Hindlimb muscle (tissue), 1 donor: ENCODE data around the gene MAPKAPK3. TPM values are rescaled to one million over a fixed set of nuclear protein-coding genes. Genes with fewer than 3 reads are reported as not detected.

Source experiments
- DNase-seq: peaks from one replicate; pipeline ENCODE4 v3.0.0-alpha.2; 2013
- polyA plus RNA-seq: library from polyadenylated mRNA; unstranded; fragments of 120-200 nt; gene quantifications from one replicate; pipeline ENCODE4 v1.2.1, GENCODE V29; 2013; ENCODE audit not compliant: insufficient read length

Gene MAPKAPK3
- polyA plus RNA-seq, 1 donor = 30.8 TPM

DNA sequence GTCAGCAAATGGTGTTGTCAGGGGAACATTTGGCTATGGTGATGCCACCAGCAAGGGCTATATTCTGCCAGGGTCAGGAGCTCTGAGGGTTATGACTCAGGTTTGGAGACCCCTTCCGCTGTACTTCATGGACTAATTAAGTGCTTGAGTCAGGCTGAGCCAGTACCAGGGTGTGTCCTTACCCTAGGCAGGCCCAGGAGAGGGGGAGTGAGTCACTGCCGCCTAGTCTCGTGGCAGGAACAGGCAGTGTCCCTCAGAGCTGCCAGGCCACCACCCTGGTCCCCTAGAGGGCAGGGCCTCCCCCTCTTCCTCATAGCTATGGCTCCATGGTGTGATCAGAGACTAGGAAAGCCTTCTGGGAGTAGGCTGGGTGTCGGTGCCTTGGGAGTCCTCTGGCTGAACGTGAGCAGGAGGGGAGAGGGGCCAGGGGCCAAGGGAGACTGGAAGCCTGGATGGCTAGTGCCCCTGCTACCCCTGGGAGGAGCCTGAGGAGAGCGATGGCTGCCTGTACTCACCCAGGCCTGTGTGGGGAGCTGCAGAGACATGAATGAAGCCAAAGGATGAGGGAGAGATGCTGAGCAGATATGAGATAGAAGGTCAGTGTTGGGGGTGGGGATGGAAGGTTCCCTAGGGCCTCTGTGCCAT lies 10.6 kb downstream of the MAPKAPK3 start:
- no peak for DNase-seq

DNA sequence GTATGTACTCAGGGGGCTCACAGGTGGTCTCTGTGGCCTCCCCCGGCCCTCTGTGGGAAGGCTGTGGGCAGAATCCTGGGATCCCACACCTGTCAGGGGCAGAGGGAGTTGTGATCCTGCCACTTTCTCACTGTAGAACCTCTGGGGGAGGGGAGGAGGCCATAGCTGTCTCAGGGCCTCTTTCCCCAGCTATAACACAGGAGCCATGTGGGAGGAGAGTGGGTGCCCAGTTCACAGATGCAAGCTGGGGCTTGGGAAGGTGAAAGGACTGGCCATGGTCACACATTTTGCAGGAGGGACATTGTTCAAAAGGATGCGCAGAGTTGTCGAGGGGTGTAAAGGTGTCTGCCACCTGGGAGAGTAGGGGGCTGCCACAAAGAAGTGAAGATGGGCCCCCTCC lies 11.7 kb downstream of the MAPKAPK3 start:
- no peak for DNase-seq

DNA sequence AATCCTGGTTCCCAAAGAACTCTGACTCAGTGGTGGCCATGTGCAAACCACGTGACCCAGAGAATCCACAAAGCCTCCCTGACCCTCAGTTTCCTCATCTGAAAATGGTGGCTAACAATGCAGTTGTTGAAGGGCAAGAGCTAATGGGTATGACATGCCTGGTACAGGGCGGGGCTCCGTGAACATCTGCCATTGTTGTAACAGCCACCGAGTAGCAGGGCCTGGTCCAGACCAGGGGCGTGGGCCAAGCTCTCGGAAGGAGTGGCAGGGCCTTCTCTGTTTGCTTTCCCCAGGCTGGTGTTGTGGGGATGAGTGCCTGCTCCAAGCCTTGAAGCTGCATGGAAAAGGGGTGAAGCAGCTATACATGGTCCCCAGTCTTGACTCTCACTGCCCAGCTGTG lies 13.4 kb downstream of the MAPKAPK3 start:
- DNase-seq = no peak

DNA sequence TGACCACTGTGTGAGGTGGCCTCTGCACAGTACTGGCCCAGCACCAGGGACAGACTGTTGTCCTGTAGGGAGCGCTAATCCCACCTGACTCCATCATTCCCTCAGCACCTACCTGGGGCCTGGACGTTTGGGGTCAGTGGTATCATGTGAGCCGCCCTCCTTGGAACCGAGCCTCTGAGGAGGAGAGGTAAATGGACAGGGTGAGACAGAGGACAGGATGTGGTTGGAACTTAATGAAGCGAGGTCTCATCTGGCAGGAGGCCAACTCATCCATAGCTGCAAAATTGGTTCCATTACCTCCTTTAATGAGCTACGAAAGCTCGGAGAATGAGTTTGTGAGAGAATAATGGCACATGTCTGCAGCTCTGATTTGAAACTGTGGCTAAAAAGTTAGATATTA lies 13.9 kb downstream of the MAPKAPK3 start:
- DNase-seq = no peak

DNA sequence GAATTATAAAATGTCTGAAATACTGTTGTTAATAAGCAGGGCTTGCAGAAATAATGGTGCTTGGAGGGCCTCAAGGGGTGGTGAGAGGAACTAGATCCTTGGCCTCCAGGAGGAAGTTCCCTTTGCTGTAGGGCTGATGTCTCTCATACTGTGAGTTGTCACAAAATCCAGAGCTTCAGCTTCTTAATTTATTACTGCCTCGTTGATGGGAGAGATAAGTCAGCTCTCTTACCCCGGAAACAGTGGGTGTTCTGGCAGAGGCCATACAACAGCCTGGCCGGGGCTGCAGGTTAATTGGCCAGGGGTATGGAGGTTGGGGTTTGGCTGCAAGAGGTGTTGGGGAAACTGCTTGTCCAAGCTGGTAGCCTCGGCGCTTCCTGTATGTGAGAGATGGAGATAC lies 15.5 kb downstream of the MAPKAPK3 start:
- DNase-seq = no peak

DNA sequence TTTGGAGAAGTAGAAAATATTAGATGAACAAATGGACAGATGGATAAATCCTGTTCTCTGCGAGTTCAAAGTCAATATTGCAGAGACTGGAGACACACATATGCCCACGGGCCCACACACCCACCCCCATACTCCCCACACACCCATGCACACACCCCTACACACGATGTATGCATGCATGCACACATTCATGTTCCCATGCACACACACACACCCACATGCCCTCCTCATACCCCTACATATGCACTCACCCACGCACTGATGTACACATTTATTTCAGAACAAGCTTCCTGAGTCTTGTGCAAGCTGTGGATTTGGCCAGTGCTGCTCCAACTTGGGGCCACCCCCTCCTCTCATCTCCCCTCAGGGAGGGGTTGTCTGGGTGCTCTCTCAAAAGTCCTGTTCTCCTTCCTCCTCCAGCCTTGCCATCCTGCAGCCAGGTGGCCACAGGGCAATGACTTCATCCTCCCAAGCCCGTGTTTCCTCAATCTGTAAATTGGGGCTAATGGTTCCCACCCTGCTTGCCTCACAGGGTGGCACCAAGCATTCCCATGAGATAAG lies 16.4 kb downstream of the MAPKAPK3 start:
- no peak for DNase-seq

DNA sequence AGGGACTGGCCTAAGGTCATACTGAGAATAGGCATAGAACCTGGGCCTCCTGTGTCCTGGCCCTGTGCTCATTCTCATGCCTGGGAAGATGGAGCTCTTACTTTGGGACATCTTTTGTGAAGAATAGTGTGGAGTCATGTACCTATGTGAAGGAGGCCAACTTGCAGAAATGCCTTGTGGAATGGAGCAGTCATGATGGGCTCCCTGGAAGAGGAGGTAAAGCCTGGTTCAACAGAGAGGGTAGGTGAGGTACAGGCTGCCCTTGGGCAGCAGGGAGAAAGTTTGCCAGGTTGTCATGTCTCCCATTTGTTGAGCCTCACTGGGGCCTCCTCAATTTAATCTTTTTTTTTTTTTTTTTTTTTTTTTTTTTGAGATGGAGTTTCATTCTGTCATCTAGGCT lies 18.1 kb downstream of the MAPKAPK3 start:
- DNase-seq = no peak

DNA sequence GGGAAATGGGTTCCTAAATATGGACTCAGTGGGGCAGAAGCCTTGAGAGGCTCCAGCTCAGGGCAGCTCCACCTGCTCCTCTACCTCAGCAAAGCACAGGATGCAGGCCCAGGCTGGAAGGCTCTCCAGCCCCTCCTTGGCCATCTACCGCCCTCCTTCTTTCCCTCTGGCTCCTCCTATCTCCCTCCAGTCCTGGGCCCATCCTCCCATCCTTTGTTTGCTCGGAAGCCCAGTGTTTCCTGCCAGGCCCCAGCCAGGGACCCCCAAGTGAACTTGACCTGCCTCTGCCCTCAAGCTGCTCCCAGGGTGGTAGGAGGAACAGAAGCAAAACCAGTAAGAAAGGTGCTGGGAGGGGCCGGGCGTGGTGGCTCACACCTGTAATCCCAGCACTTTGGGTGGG lies 20.1 kb downstream of the MAPKAPK3 start:
- no peak for DNase-seq

DNA sequence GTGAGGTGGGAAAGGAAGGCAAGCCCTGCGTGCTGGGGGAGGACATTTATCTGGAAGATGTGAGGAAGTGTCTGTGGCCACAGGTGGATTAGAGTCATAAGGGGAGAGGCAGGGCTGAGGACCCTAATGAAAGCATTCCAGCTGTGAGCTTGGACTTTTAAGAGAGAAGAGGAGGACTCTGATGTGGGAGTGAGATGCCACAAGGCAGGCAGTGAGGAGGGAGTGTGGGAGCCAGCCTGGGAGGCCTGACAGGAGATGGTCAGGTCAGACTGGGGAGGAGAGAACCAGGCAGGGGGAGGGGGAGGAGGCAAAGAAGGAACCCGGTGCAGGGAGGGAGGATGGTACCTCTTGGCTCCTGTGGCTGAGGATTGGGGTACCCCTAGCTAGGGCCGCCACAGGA lies 21.0 kb downstream of the MAPKAPK3 start:
- DNase-seq = no peak

DNA sequence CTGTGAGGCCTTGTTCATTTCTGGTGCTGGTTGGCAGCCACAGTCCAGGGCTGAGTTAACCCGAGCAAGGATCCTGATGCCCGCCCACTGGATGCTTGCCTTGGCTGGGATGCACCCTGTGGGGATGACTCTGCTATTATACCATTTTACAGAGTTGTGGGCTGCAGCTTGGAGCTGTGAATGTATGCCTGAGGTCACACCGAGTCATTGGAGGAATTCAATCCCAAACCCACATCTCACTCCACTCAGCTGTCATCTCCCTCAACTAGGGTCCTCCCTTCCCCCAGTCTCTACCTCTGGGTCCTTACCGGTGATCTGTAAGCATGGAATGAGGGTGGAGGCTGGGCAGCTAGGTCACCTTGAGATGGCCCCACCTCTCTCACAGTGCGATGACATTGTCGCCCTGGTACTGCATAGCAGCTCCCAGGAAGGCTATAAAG lies 22.1 kb downstream of the MAPKAPK3 start:
- no peak for DNase-seq

DNA sequence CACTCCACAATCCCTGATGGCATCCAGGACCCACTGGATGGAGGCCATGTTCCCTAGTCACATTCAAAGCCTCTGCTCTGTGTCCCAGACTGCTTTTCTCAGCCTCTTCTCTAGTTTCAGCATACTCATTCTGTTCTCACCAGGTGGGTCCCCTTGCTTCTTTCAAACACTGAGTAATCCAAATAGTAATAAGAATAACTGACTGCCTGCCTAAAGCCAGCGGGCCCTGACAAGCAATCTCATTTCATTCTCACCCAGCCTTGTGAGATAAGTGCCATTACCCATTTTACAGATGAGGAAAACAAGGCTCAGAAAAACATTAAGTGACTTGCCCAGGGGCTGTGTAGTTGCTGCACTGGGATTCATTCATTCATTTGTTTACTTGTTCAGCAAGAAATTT lies 25.4 kb downstream of the MAPKAPK3 start:
- no peak for DNase-seq

DNA sequence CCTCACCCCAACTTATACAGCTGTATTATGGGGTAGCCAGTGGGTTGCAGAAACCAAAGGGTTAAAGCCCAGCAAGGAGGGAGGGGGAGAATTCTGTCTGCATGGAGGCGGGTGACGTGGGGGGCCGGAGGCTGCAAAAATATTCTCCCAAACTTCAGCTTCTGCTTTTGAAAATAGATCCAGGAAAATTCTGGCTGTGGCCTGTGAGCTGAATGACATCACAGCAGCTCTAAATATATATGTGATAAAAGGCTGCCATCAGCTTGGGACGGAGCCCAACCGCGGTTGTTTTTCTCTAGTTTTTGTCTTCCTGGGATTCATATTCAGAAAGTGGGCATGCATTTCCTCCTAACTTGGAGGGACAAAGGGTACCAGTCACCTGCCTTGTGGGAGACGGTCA lies 27.6 kb downstream of the MAPKAPK3 start:
- peak; percentile 27 for DNase-seq

DNA sequence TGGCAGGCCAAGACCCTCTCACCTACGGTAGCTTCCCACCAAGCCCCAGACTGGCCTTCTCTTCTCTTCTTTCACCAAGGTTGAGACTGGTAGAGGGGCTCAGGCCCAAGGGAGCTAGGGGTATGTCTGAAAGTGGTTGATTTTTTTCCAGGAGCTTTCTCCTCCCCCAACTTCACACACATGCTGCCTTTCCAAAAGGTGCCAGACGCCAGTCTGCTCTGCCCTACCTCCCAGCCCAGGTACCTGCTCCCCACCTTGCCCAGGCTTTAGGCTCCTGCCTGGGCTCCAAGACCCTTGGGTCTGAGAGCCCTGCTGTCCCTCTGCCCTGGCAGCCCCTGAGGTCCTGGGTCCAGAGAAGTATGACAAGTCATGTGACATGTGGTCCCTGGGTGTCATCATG lies 28.4 kb downstream of the MAPKAPK3 start:
- no peak for DNase-seq

DNA sequence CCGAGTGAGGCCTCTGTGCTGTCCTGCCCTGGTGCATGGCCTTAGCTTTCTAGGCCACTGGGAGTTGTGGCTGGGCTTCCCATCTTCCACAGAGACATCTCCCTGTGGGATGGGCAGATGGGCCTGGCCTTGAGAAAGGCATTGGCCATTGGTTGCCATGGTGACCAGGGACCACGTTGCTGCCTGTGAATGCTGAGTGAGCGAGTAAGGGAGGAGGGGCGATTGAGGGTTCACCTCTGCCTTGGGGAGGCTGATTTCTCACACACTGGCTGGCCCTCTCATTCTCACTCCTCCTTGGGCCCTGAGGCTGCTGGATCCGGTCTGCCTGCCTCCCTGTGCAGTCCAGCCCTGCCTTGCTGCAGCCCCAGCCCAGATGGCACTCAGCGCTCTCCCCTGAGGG lies 31.4 kb downstream of the MAPKAPK3 start:
- DNase-seq = no peak

DNA sequence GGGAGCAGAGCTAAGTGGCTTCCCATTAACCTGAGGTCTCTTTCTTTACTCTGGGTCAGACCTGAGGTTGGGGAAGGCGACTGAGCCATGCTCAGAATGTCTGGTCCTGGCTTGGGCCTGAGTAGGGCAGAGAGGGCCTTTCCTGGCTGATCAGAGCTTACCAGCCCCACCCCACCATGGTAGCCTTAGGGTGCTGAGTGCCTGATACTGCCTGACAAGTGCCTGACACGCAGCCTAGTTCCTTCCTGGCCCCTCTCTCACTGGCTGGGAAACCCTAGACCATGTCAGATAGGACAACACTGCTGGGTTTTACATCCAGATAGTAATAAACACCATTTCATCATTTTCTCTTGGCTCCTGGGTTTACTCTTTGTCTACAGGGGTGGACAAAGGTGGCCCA lies 32.0 kb downstream of the MAPKAPK3 start:
- no peak for DNase-seq

DNA sequence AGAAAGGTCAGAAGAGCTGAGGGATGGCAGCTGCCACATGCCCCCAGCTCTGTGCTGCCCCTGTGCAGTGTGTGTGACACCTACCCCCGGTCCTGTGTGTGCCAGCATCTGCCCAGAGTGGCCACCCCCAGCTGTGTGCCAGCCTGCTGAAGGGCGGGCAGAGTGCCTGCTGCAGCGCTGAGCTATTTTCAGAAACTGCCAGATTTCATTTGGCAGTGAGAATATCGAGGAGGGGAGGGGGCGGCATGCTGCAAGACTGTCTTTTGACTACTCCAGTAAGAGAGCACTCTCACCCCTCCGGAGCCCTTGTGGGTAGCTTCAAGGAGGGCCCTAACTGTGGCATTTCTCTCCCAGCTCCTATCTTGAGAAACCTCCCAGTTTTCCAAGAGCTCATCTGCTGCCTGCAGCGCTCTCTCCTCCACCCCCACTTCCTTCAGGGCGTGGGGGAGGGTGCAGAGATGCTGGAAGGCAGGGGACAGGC lies 32.5 kb downstream of the MAPKAPK3 start:
- DNase-seq = no peak

DNA sequence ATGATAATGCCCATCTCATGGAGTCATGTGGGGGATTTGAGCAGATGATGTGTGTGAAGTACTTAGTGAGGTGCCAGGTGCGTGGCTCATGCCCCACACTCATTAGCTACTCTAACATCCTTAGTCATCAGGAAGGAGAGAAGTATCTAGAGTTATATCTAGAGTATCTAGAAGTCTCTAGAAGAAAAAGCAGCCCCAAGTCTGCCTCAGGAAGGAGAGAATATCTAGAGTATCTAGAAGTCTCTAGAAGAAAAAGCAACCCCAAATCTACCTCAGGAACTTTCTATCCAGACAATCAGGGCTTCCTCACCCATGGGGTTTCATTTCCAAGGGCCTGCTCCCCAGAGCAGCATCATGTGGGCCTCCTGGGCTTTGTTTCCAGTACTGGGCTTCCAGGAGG lies 33.1 kb downstream of the MAPKAPK3 start:
- no peak for DNase-seq

DNA sequence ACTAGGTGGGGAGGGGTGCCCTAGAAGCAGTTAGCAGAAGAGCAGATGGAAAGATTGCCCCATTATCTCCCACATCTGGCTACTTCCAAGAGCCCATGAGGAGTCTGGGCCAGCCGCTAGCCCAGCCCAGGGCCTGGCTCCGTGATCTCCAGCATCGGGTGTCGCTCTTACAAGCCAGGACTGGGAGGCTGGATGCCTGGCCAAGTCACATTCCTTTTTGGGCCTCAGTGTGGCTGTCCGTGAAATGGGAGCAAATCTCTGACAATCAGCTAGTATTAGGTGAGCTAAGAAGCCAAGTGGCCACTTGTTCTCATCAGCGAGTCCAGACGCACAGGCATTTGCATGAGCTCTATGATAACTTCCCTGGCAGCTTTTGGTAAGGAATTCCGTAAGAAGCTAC lies 34.5 kb downstream of the MAPKAPK3 start:
- no peak for DNase-seq

DNA sequence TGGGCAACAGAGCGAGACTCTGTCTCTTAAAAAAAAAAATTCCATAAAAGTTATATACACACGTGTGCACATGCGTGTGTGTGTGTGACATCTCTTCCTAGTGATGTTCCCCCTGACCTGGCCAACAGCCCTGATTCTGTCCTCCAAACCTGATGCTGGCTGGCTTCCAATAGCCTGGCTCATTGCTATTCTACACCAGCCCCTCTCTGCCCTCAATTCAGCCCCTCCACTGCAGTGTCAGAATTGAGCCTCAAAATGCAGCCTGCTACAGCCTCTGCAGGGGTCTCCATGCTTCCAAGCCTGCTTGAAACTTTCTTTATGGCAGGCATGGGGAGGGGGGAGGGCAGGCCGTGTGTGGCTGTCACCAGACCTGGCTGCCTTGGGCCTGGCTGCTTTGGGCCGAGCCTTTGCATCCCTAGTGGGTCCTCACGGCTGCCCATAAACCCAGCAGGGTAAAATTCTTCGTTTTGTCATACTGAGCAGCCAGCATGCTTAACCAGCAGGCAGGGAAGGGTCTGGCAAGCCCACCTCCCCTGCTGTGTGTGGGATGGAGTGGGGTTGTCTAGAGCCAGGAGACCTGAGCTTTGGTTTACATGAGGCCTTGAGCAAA lies 35.1 kb downstream of the MAPKAPK3 start:
- no peak for DNase-seq

DNA sequence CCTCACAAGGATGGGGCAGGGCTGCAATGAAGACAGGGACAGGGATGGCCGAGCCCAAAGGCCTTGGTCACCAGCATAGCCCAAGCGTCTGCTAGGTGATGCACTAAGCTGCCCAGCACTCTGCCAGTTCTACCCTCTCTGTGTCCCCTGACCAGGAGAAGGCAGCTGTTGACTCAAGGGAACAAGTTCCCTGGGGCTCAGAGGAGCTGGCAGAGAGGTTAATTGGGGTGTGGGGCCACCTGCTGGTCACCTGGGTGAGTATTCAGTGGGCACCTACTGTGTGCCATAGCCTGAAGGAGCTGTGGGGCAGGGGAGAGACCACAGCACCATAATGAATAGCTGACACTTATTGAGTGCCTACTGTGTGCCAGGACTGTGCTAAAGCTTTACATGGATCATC lies 35.8 kb downstream of the MAPKAPK3 start:
- no peak for DNase-seq

DNA sequence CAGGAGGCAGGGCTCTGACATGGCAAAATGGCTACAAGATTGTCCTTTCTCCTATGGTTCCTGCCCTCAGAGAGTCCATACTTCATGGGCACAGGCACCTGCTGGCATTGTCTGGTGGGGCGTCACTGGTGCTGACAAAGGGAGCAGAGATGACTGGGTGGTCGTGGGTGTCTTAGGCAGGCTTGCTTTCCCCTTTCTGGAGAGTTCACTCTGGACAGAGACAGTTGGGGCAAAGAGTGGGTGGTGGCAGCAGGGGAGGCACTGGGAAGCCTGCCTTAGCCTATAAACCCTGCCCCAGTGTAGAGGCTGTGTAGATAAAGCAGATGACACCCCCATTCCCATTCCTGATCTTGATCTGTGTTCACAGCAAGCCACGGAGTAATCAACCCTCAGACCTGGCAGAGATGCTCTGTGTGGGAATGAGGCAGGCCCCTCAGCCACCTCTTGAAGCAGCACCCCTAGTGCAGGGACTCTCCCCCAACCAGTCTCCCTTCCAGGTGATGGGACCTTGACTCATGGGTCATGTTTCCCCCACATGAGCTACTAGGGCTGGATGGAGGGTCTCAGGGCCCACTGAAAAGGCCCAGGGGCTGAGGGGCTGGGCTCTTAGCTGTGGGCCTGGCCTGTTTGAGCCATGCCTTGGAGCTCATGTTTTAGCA lies 37.1 kb downstream of the MAPKAPK3 start:
- DNase-seq = no peak

DNA sequence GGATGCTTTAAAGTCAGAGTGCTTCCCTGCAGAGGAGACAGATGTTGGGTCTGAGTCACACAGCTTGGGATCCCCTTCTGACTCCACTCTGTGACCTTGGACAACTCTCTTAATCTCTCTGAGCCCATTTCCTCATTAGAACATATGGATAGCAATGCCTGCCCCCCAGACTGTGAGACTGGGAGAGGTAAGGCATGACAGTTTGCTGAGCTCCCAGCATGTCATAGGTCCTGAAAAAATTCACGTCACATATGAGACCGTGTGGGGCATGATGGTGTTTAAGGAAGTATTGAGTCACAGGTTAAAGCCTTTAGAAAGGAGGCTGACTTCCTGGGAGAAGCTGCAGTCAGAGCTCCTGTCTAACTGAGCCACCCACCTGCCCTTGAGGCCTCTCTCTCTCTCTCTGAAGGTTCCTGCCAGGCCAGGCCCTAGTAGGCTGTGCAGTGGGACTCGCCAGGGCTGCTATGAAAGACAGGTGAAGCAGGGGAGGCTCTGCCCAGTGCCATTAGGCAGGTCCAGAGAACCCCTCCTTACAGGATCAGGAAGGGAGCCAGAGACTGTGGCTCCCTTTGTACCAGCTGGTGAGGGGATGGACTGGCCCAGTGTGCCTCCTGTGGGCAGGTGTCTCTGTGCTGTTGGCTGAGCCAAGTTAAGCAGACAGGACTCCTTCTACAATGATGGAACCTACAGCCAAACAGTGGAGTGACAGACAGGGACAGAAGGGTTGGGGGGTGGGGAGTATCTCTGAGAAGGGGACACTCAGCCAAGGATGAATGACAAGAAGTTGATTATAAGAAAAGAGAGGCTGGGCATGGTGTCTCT lies 38.3 kb downstream of the MAPKAPK3 start:
- no peak for DNase-seq
